B cell (primary cell): ENCODE measurements around the gene PLXNB2. TPM values are rescaled to one million over a fixed set of nuclear protein-coding genes. Genes with fewer than 3 reads are reported as not detected.

Experiments
- ATAC-seq: fragments of 200-7000 bp; cut with Tn5 transposase; one replicate; pipeline ENCODE4 v1.10.0; 2021; ENCODE audit warnings: low read depth, mild to moderate bottlenecking, moderate number of reproducible peaks, moderate library complexity
- CTCF ChIA-PET: fragments of 350-600 bp; sonication (Branson Sonifier 250); formaldehyde crosslinking; loops from one replicate; lab custom pipeline; 2021; ENCODE audit warnings: antibody characterized with exemption, inconsistent platforms; lab: Charles Lee
- POLR2A ChIA-PET: fragments of 350-600 bp; sonication (Branson Sonifier 250); formaldehyde crosslinking; loops from one replicate; lab custom pipeline; 2021; ENCODE audit warnings: antibody characterized with exemption; lab: Charles Lee
- DNase-seq: peaks from one replicate; pipeline ENCODE4 v3.0.0; 2013
- H2AFZ ChIP-seq: 2 replicates; pipeline ENCODE4 v1.6.1; 2012; ENCODE audit warnings: mild to moderate bottlenecking, low read depth, low read length; ENCODE audit not compliant: insufficient read depth, poor library complexity, severe bottlenecking
- H3K27ac ChIP-seq, 2 donors: 1 replicate in 1 of 2; 2 replicates in 1 of 2; pipeline ENCODE4 v1.5.1; 2012 to 2013; ENCODE audit warnings: low read length in 2 of 2, mild to moderate bottlenecking in 2 of 2, moderate library complexity in 1 of 2
- H3K27me3 ChIP-seq, 4 experiments: fragments of 200-600 bp in 1 of 4; sonication (generic) in 1 of 4; replicated peaks in 1 of 4; 1 replicate in 2 of 4; 2 replicates in 2 of 4; pipeline versions ENCODE4 v1.6.1 to v1.7.0; 2013 to 2016; ENCODE audit warnings: low read length in 3 of 4, mild to moderate bottlenecking in 2 of 4, mixed read lengths in 1 of 4, moderate library complexity in 1 of 4; ENCODE audit not compliant: insufficient read depth in 4 of 4, control insufficient read depth in 3 of 4; ENCODE audit errors: control extremely low read depth in 1 of 4
- H3K36me3 ChIP-seq, 2 experiments: replicated peaks in 1 of 2; 1 replicate in 1 of 2; 2 replicates in 1 of 2; pipeline versions ENCODE4 v1.6.1 to v1.7.1; 2013; ENCODE audit warnings: low read length in 1 of 2; ENCODE audit not compliant: insufficient read depth in 2 of 2, control insufficient read depth in 1 of 2; ENCODE audit errors: control extremely low read depth in 1 of 2, extremely low read depth in 1 of 2
- H3K4me1 ChIP-seq, 2 donors: fragments of 200-600 bp in 1 of 2; sonication (generic) in 1 of 2; 1 replicate in 1 of 2; 2 replicates in 1 of 2; pipeline versions ENCODE4 v1.5.1 to v1.6.1; 2013 to 2017; ENCODE audit warnings: low read length in 2 of 2; ENCODE audit not compliant: control insufficient read depth in 2 of 2, insufficient read depth in 2 of 2
- H3K4me2 ChIP-seq: replicated peaks from 2 replicates; pipeline ENCODE3; 2012; ENCODE audit warnings: mild to moderate bottlenecking, low read depth, low read length; ENCODE audit not compliant: poor library complexity, severe bottlenecking
- H3K4me3 ChIP-seq, 5 experiments: fragments of 200-600 bp in 1 of 5; sonication (generic) in 1 of 5; 1 replicate in 3 of 5; 2 replicates in 2 of 5; pipeline versions ENCODE4 v1.5.1 to v1.7.0; 2011 to 2016; ENCODE audit warnings: low read length in 4 of 5, mild to moderate bottlenecking in 4 of 5, low read depth in 2 of 5, control low read depth in 1 of 5, moderate library complexity in 1 of 5; ENCODE audit not compliant: insufficient read depth in 1 of 5; ENCODE audit errors: control extremely low read depth in 1 of 5, extremely low read depth in 1 of 5
- H3K79me2 ChIP-seq: fragments of 200-600 bp; sonication (generic); one replicate; pipeline ENCODE4 v1.6.0; 2016; ENCODE audit warnings: low read length; ENCODE audit not compliant: control insufficient read depth, insufficient read depth
- H3K9ac ChIP-seq: fragments of 200-600 bp; sonication (generic); 2 replicates; pipeline ENCODE4 v1.6.1; 2017; ENCODE audit warnings: mild to moderate bottlenecking, low read length, moderate library complexity
- H3K9me3 ChIP-seq, 3 donors: one replicate each; pipeline versions ENCODE4 v1.6.1 to v1.7.1; 2013; ENCODE audit warnings: low read length in 2 of 3; ENCODE audit not compliant: control insufficient read depth in 2 of 3, insufficient read depth in 1 of 3; ENCODE audit errors: control extremely low read depth in 1 of 3
- H4K20me1 ChIP-seq: 2 replicates; pipeline ENCODE4 v1.6.0; 2012; ENCODE audit warnings: mild to moderate bottlenecking, low read length; ENCODE audit not compliant: insufficient read depth, control insufficient read depth, poor library complexity, severe bottlenecking
- H3K27ac Mint-ChIP-seq: one replicate; pipeline ENCODE4 v1.8.0; 2021; ENCODE audit warnings: mixed read lengths
- H3K27me3 Mint-ChIP-seq: one replicate; pipeline ENCODE4 v1.8.0; 2021; ENCODE audit warnings: mixed read lengths
- H3K4me1 Mint-ChIP-seq: one replicate; pipeline ENCODE4 v1.8.0; 2021; ENCODE audit warnings: mixed read lengths
- H3K4me3 Mint-ChIP-seq: one replicate; pipeline ENCODE4 v1.8.0; 2021; ENCODE audit warnings: mixed read lengths
- H3K9me3 Mint-ChIP-seq: one replicate; pipeline ENCODE4 v1.8.0; 2022; ENCODE audit warnings: mixed read lengths; ENCODE audit not compliant: insufficient read depth
- EZH2 ChIP-seq: IDR thresholded peaks from 2 replicates; pipeline ENCODE4 v1.6.1; 2012; ENCODE audit warnings: borderline replicate concordance, low read depth, mild to moderate bottlenecking, moderate library complexity, low read length; ENCODE audit not compliant: insufficient read depth, poor library complexity, severe bottlenecking
- WGBS: methylation state at CpG from one replicate; pipeline ENCODE4 v1.1.5; 2013; ENCODE audit warnings: missing lambda C conversion rate; ENCODE audit not compliant: insufficient coverage; 5-methylcytosine and 5-hydroxymethylcytosine counted together
- intact Hi-C: fragments of 100-400 bp; cut with micrococcal nuclease; formaldehyde crosslinking; loops from one replicate; pipeline ENCODE4 v1.10.0; 2022
- polyA plus RNA-seq: library from polyadenylated mRNA; depleted of rRNA; stranded (reverse); fragments of >200 nt; gene quantifications from 2 replicates; pipeline ENCODE4 v1.2.3, GENCODE V29; 2012
- total RNA-seq, 2 donors: library from RNA; stranded (reverse); fragments of 120-200 nt in 1 of 2; gene quantifications; 1 replicate in 1 of 2; 2 replicates in 1 of 2; pipeline versions ENCODE4 v1.2.3 to v1.2.4, GENCODE V29; 2013 to 2022
- TF ChIP-seq, protein P1 (sequence below): fragments of 200-600 bp; IDR thresholded peaks from one replicate; pipeline ENCODE4 v1.8.0; 2022; ENCODE audit warnings: antibody characterized with exemption, mild to moderate bottlenecking

Gene PLXNB2
- total and polyA plus RNA-seq, 2 donors (not counting 1 experiment from before 2014, with no cell fraction given), result 5.2 to 31.4 TPM

DNA sequence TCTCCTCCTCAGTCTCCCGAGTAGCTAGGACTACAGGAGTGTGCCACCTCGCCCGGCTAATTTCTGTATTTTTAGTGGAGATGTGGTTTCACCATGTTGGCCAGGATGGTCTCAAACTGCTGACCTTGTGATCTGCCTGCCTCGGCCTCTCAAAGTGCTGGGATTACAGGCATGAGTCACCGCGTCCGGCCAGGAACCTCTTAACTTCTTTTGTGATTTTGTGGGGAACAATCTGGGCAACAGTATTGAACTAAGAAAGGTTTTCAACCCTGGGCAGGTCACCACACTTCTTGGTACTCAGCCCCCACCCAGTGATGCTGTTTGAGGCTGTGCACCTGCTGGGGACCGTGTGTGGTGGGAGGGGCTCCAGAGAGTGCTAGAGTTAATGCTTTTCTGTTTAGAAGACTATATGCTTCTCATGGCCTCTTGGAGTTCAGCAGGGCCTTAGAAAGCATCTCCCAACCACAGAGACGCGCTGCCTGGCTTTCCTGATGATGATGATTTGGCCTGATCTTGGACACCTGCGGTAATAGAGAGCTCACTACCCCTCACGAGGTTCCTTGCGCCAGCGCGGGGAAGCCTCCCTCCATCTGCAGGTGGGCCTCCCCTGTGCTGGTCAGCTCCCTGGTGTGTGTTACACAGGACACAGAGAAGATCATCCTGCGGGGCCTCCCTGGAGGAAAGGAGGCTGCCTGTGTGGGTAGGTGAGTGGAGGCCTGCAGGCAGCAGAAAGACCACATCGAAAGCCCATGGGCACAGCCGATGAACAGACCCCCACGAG lies 18.2 kb upstream of the PLXNB2 start:
- Mint-ChIP-seq H3K27ac (peak overlapping the region; percentile 80), H3K9me3 (no peaks in the 10 kb centered on the region), H3K27me3 (no peaks in the 10 kb centered on the region), H3K4me3 (peak overlapping the region; percentile 83), H3K4me1 (peaks cover 16% of the 10 kb centered on the region)
- no peaks in the 10 kb centered on the region for H3K36me3 ChIP-seq
- ATAC-seq, result no peak
- 96% methylated on average over 13 of the region's 19 CpGs for WGBS
- TF ChIP-seq, protein P1, sequence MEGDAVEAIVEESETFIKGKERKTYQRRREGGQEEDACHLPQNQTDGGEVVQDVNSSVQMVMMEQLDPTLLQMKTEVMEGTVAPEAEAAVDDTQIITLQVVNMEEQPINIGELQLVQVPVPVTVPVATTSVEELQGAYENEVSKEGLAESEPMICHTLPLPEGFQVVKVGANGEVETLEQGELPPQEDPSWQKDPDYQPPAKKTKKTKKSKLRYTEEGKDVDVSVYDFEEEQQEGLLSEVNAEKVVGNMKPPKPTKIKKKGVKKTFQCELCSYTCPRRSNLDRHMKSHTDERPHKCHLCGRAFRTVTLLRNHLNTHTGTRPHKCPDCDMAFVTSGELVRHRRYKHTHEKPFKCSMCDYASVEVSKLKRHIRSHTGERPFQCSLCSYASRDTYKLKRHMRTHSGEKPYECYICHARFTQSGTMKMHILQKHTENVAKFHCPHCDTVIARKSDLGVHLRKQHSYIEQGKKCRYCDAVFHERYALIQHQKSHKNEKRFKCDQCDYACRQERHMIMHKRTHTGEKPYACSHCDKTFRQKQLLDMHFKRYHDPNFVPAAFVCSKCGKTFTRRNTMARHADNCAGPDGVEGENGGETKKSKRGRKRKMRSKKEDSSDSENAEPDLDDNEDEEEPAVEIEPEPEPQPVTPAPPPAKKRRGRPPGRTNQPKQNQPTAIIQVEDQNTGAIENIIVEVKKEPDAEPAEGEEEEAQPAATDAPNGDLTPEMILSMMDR, result no peak
- no peak for TF ChIP-seq EZH2
- ChIA-PET CTCF (interaction anchor here (0.6 to 8.1 kb wide), 19 partner anchors 9 to 395 kb away, joined by 3 to 73 read pairs (median 4); partner anchors contain the start of genes HDAC10 and SCO2), POLR2A (interaction anchor here (0.7 to 2.1 kb wide), 4 partner anchors 11 to 44 kb away, joined by 3 to 12 read pairs (median 6); no protein-coding TSS in a partner anchor)
- DNase-seq, result no peak
- no peak overlapping the region for H3K4me3 ChIP-seq
- no peaks in the 10 kb centered on the region for H3K9me3 ChIP-seq
- no peak overlapping the region for H2AFZ ChIP-seq
- peaks cover 0 to 6% (median 0%) of the 10 kb centered on the region in 4 experiments for H3K27me3 ChIP-seq
- H3K4me2 ChIP-seq, result peak overlapping the region; percentile 98
- H3K79me2 ChIP-seq, result no peaks in the 10 kb centered on the region
- H4K20me1 ChIP-seq, result no peaks in the 10 kb centered on the region
- no peak overlapping the region for H3K9ac ChIP-seq
- H3K27ac ChIP-seq, result no peak overlapping the region
- intact Hi-C loops, result no loop called here
- peaks cover 8 to 13% of the 10 kb centered on the region in 2 donors for H3K4me1 ChIP-seq

DNA sequence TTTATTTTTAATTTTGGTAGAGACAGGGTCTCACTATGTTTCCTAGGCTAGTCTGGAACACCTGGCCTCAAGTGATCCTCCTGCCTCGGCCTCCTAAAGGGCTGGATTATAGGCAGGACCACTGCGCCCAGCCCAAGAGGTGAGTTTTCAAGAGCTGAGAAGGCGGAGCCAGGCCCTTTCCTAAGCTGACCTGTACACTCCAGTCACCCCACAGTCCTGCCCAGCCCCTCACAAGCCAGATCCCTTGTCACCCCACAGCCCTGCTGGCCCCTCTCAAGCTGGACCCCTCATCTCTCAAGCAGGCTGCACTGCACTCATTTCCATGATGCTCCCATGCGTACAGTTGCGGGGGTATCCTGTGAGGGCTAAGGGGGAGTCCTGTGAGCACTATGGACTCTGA lies 16.5 kb upstream of the PLXNB2 start:
- Mint-ChIP-seq H3K9me3 (no peaks in the 10 kb centered on the region), H3K4me3 (no peak overlapping the region), H3K27me3 (no peaks in the 10 kb centered on the region), H3K27ac (no peak overlapping the region), H3K4me1 (peaks cover 21% of the 10 kb centered on the region)
- ATAC-seq (no peak), DNase-seq (no peak)
- no peak overlapping the region for H3K4me3 ChIP-seq
- H3K36me3 ChIP-seq, result no peaks in the 10 kb centered on the region
- no peak overlapping the region for H3K27ac ChIP-seq
- no peak overlapping the region for H3K9ac ChIP-seq
- 91% methylated on average over 3 of the region's 5 CpGs for WGBS
- H3K4me1 ChIP-seq, result peaks cover 8 to 13% of the 10 kb centered on the region in 2 donors
- H2AFZ ChIP-seq, result no peak overlapping the region
- ChIA-PET POLR2A (interaction anchor here (0.6 kb wide), 1 partner anchor 8 kb away, joined by 4 read pairs; no protein-coding TSS in a partner anchor), CTCF (interaction anchor here (0.9 to 6.3 kb wide), 7 partner anchors 9 to 82 kb away, joined by 3 to 67 read pairs (median 7); partner anchors contain the start of gene HDAC10)
- H3K79me2 ChIP-seq, result no peaks in the 10 kb centered on the region
- no peaks in the 10 kb centered on the region for H3K9me3 ChIP-seq
- intact Hi-C loops, result no loop called here
- H3K27me3 ChIP-seq, result peaks cover 0 to 6% (median 0%) of the 10 kb centered on the region in 4 experiments
- H4K20me1 ChIP-seq, result no peaks in the 10 kb centered on the region
- TF ChIP-seq, protein P1, result no peak
- TF ChIP-seq EZH2, result no peak
- no peak overlapping the region for H3K4me2 ChIP-seq
